ENCODE results near the gene CD6. TPM values are rescaled to one million over a fixed set of nuclear protein-coding genes. Genes with fewer than 3 reads are reported as not detected.

CD6 gene
- total RNA-seq, 2 donors from 2014 or later: 0.51 to 1.2 TPM

- Histone ChIP-seq H3K4me3 (no peak overlapping the region), H3K36me3 (no peaks in the 10 kb centered on the region), H3K27me3 (replicated peaks; ENCODE audit: insufficient read depth) (no peaks in the 10 kb centered on the region), H3K27ac (no peak overlapping the region), H3K9me3 (no peaks in the 10 kb centered on the region), H3K4me1 (replicated peaks) (no peaks in the 10 kb centered on the region)
- TF ChIP-seq POLR2A (IDR thresholded peaks at IDR 0.05): no peak
- TF ChIP-seq CTCF (IDR thresholded peaks at IDR 0.05): no peak
- TF ChIP-seq POLR2AphosphoS5 (IDR thresholded peaks at IDR 0.05): no peak
- WGBS: 89% methylated on average over 14 of the region's 14 CpGs
- no peak for DNase-seq (ENCODE audit: low spot score)
- intact Hi-C loops (cut with DNase I): no loop called here
These were observed 53.7 kb downstream of the CD6 start for GRCh38 chr11:61024938-61025820.

- Histone ChIP-seq H3K27ac (no peak overlapping the region), H3K36me3 (no peaks in the 10 kb centered on the region), H3K27me3 (replicated peaks; ENCODE audit: insufficient read depth) (no peaks in the 10 kb centered on the region), H3K9me3 (no peaks in the 10 kb centered on the region), H3K4me3 (no peak overlapping the region), H3K4me1 (replicated peaks) (no peaks in the 10 kb centered on the region)
- TF ChIP-seq POLR2AphosphoS5 (IDR thresholded peaks at IDR 0.05) (no peak), POLR2A (IDR thresholded peaks at IDR 0.05) (no peak), CTCF (IDR thresholded peaks at IDR 0.05) (no peak)
- DNase-seq (ENCODE audit: low spot score): no peak
- intact Hi-C loops (cut with DNase I): no loop called here
- WGBS: 76% methylated on average over 5 of the region's 5 CpGs
These were observed 54.3 kb downstream of the CD6 start for GRCh38 chr11:61025821-61026120.

GRCh38 chr11:61026121-61027031, 54.9 kb downstream of the CD6 start:
- DNase-seq (ENCODE audit: low spot score): no peak
- no peak overlapping the region for H3K4me3 ChIP-seq
- 77% methylated on average over 28 of the region's 28 CpGs for WGBS
- no peak overlapping the region for H3K27ac ChIP-seq
- no peaks in the 10 kb centered on the region for H3K36me3 ChIP-seq
- no peak for TF ChIP-seq CTCF (IDR thresholded peaks at IDR 0.05)
- no peak for TF ChIP-seq POLR2AphosphoS5 (IDR thresholded peaks at IDR 0.05)
- no peak for TF ChIP-seq POLR2A (IDR thresholded peaks at IDR 0.05)
- intact Hi-C loops (cut with DNase I): no loop called here
- no peaks in the 10 kb centered on the region for H3K9me3 ChIP-seq
- no peaks in the 10 kb centered on the region for H3K4me1 ChIP-seq (replicated peaks)
- no peaks in the 10 kb centered on the region for H3K27me3 ChIP-seq (replicated peaks; ENCODE audit: insufficient read depth)

- Histone ChIP-seq H3K36me3 (no peaks in the 10 kb centered on the region), H3K4me3 (no peak overlapping the region), H3K27ac (no peak overlapping the region), H3K9me3 (no peaks in the 10 kb centered on the region), H3K27me3 (replicated peaks; ENCODE audit: insufficient read depth) (no peaks in the 10 kb centered on the region), H3K4me1 (replicated peaks) (no peaks in the 10 kb centered on the region)
- intact Hi-C loops (cut with DNase I): no loop called here
- 85% methylated on average over 17 of the region's 17 CpGs for WGBS
- DNase-seq (ENCODE audit: low spot score): no peak
- TF ChIP-seq CTCF (IDR thresholded peaks at IDR 0.05) (no peak), POLR2AphosphoS5 (IDR thresholded peaks at IDR 0.05) (no peak), POLR2A (IDR thresholded peaks at IDR 0.05) (no peak)
These were observed 55.8 kb downstream of the CD6 start for GRCh38 chr11:61027141-61027840.

Measured in prostate gland (tissue), 2 donors.